SK-N-SH (cell line): ENCODE data around the gene SPSB3. TPM values are rescaled to one million over a fixed set of nuclear protein-coding genes. Genes with fewer than 3 reads are reported as not detected.

Experiments
- CTCF ChIA-PET: fragments of 300-600, 350-600 bp; formaldehyde crosslinking; extraction: SDS; loops from one replicate; lab custom pipeline; 2021; lab: Yijun Ruan, JAX
- POLR2A ChIA-PET: fragments of 350-600 bp; sonication (Branson Sonifier 250); formaldehyde crosslinking; extraction: SDS; loops from one replicate; lab custom pipeline; 2020; ENCODE audit warnings: antibody characterized with exemption, inconsistent platforms; lab: Yijun Ruan, JAX
- DNase-seq: peaks from one replicate; pipeline ENCODE4 v3.0.0; 2012
- H2AFZ ChIP-seq: fragments of 200-600 bp; sonication (generic); 2 replicates; pipeline ENCODE4 v1.8.1; 2016; ENCODE audit warnings: antibody characterized with exemption, mild to moderate bottlenecking, low read depth
- H3F3A ChIP-seq: fragments of 200-600 bp; sonication (generic); replicated peaks from 2 replicates; pipeline ENCODE3; 2016; ENCODE audit warnings: antibody characterized with exemption, mild to moderate bottlenecking; ENCODE audit not compliant: insufficient read depth
- H3K27ac ChIP-seq, 2 experiments: fragments of 200-500 bp in 1 of 2; fragments of 200-600 bp in 1 of 2; sonication (Bioruptor generic) in 1 of 2; sonication (generic), shearing (Covaris generic) in 1 of 2; 2 replicates each; pipeline versions ENCODE4 v1.5.1 to v1.6.1; 2014 to 2016; ENCODE audit warnings: low read depth in 2 of 2, inconsistent platforms in 1 of 2, low read length in 1 of 2, mild to moderate bottlenecking in 1 of 2, mixed read lengths in 1 of 2
- H3K27me3 ChIP-seq: fragments of 200-600 bp; sonication (generic), shearing (Covaris generic); 2 replicates; pipeline ENCODE4 v1.6.1; 2016; ENCODE audit warnings: mixed run types; ENCODE audit not compliant: insufficient read depth
- H3K36me3 ChIP-seq, 2 experiments: fragments of 200-500 bp in 1 of 2; fragments of 200-600 bp in 1 of 2; sonication (Bioruptor generic) in 1 of 2; sonication (generic) in 1 of 2; replicated peaks in 1 of 2; 2 replicates each; pipeline versions ENCODE3 to v1.5.1; 2014 to 2016; ENCODE audit warnings: low read length in 1 of 2, mild to moderate bottlenecking in 1 of 2; ENCODE audit not compliant: insufficient read depth in 2 of 2, control insufficient read depth in 1 of 2
- H3K4me1 ChIP-seq, 2 experiments: fragments of 200-500 bp in 1 of 2; fragments of 200-600 bp in 1 of 2; sonication (Bioruptor generic) in 1 of 2; sonication (generic), shearing (Covaris generic) in 1 of 2; 2 replicates each; pipeline versions ENCODE4 v1.5.1 to v1.6.1; 2014 to 2016; ENCODE audit warnings: low read depth in 1 of 2, low read length in 1 of 2, mixed run types in 1 of 2; ENCODE audit not compliant: insufficient read depth in 2 of 2, control insufficient read depth in 1 of 2
- H3K4me2 ChIP-seq: fragments of 200-600 bp; sonication (generic), shearing (Covaris generic); 2 replicates; pipeline ENCODE4 v1.6.1; 2017; ENCODE audit warnings: mixed run types
- H3K4me3 ChIP-seq, 2 experiments: fragments of 200-500 bp in 1 of 2; fragments of 200-600 bp in 1 of 2; sonication (Bioruptor generic) in 1 of 2; sonication (generic), shearing (Covaris generic) in 1 of 2; 2 replicates each; pipeline versions ENCODE4 v1.5.1 to v1.8.1; 2014 to 2016; ENCODE audit warnings: low read depth in 2 of 2, inconsistent platforms in 1 of 2, low read length in 1 of 2, mild to moderate bottlenecking in 1 of 2, mixed read lengths in 1 of 2, moderate library complexity in 1 of 2
- H3K79me2 ChIP-seq: fragments of 200-600 bp; sonication (generic); 2 replicates; pipeline ENCODE4 v1.8.1; 2017; ENCODE audit warnings: mild to moderate bottlenecking; ENCODE audit not compliant: insufficient read depth
- H3K9ac ChIP-seq: fragments of 200-600 bp; sonication (generic); 2 replicates; pipeline ENCODE4 v1.6.1; 2017; ENCODE audit warnings: mixed run types
- H3K9me2 ChIP-seq: fragments of 200-600 bp; sonication (generic); 2 replicates; pipeline ENCODE4 v1.6.1; 2017; ENCODE audit warnings: mixed run types
- H3K9me3 ChIP-seq: fragments of 200-600 bp; sonication (generic); 2 replicates; pipeline ENCODE4 v1.6.1; 2017; ENCODE audit warnings: mixed run types, mild to moderate bottlenecking, moderate library complexity
- H4K20me1 ChIP-seq: fragments of 200-600 bp; sonication (generic); 2 replicates; pipeline ENCODE4 v1.6.1; 2017; ENCODE audit warnings: mild to moderate bottlenecking, mixed run types; ENCODE audit not compliant: insufficient read depth
- EP300 ChIP-seq, 2 experiments: IDR thresholded peaks; 2 replicates each; pipeline versions ENCODE4 v1.4.0 to v1.6.1; 2012; ENCODE audit warnings: borderline replicate concordance in 1 of 2, low read depth in 1 of 2, low read length in 1 of 2
- FOSL2 ChIP-seq: IDR thresholded peaks from 2 replicates; pipeline ENCODE4 v1.4.0; 2012; ENCODE audit warnings: low read depth, mild to moderate bottlenecking, moderate library complexity, borderline replicate concordance
- FOXM1 ChIP-seq: IDR thresholded peaks from 2 replicates; pipeline ENCODE4 v1.4.0; 2012; ENCODE audit warnings: low read depth, mild to moderate bottlenecking
- JUND ChIP-seq: IDR thresholded peaks from 2 replicates; pipeline ENCODE4 v1.4.0; 2012
- MEF2A ChIP-seq: IDR thresholded peaks from 2 replicates; pipeline ENCODE4 v1.4.0; 2012; ENCODE audit warnings: low read depth, borderline replicate concordance
- POLR2AphosphoS5 ChIP-seq: IDR thresholded peaks from 2 replicates; pipeline ENCODE4 v1.6.1; 2012; ENCODE audit warnings: low read depth, low read length
- RAD21 ChIP-seq: IDR thresholded peaks from 2 replicates; pipeline ENCODE4 v1.6.1; 2012; ENCODE audit warnings: mild to moderate bottlenecking, low read length
- RCOR1 ChIP-seq: fragments of 150-350 bp; IDR thresholded peaks from 2 replicates; pipeline ENCODE4 v1.6.1; 2017; ENCODE audit warnings: antibody characterized with exemption, low read length
- SMC3 ChIP-seq: IDR thresholded peaks from 2 replicates; pipeline ENCODE4 v1.6.1; 2012; ENCODE audit warnings: low read depth, low read length, improper control_type of control experiment
- TAF1 ChIP-seq: IDR thresholded peaks from 2 replicates; pipeline ENCODE4 v1.6.1; 2012; ENCODE audit warnings: low read depth, mild to moderate bottlenecking, low read length, moderate library complexity, borderline replicate concordance
- USF1 ChIP-seq: IDR thresholded peaks from 2 replicates; pipeline ENCODE4 v1.4.0; 2012; ENCODE audit warnings: low read depth, borderline replicate concordance
- WGBS: methylation state at CpG from one replicate; pipeline ENCODE4 v1.1.6; 2017; ENCODE audit warnings: low lambda C conversion rate; 5-methylcytosine and 5-hydroxymethylcytosine counted together
- polyA plus RNA-seq, 3 experiments: library from polyadenylated mRNA; depleted of rRNA; stranded (reverse); fragments of >200 nt; gene quantifications; 2 replicates each; pipeline ENCODE4 v1.2.3, GENCODE V29; 2012
- TF ChIP-seq, protein P1 (sequence below): IDR thresholded peaks from 2 replicates; pipeline ENCODE4 v1.6.1; 2012; ENCODE audit warnings: mild to moderate bottlenecking, low read depth, low read length, moderate library complexity
- TF ChIP-seq, protein P2 (sequence below): IDR thresholded peaks from 2 replicates; pipeline ENCODE4 v1.4.0; 2012; ENCODE audit warnings: low read depth, borderline replicate concordance

Gene SPSB3
- polyA plus RNA-seq, 1 of the 3 experiments (the other 2 are of a cell fraction) = 40.6 TPM

- Histone ChIP-seq H3K9ac (peak overlapping the region; percentile 73; the same call in 1 of the 2 replicates), H3K9me3 (no peaks in the 10 kb centered on the region), H3K79me2 (peaks cover 48% of the 10 kb centered on the region), H2AFZ (no peak overlapping the region), H3K27me3 (no peaks in the 10 kb centered on the region), H3K27ac (no peak overlapping the region), H4K20me1 (peaks cover 10% of the 10 kb centered on the region; the same call in 1 of the 2 replicates), H3K36me3 (peaks cover 3 to 36% of the 10 kb centered on the region in 2 experiments), H3K4me1 (peaks cover 0 to 8% of the 10 kb centered on the region in 2 experiments; a peak in 1 of 4 replicates), H3K4me3 (peak overlapping the region; percentile 77 to 90), H3K9me2 (no peaks in the 10 kb centered on the region), H3K4me2 (peak overlapping the region; percentile 91), H3F3A (peaks cover 8% of the 10 kb centered on the region)
- no peak for DNase-seq
- 58% methylated on average over 10 of the region's 20 CpGs for WGBS
- POLR2A ChIA-PET = interaction anchor here (1.1 to 2.2 kb wide), 4 partner anchors 10 to 151 kb away, joined by 3 to 24 read pairs (median 6); partner anchors contain the start of genes EME2, FAHD1, HAGH and MRPS34
- TF ChIP-seq FOXM1 (no peak), EP300 (IDR thresholded peaks at IDR 0.05; ENCODE audit: borderline replicate concordance in 1 of 2, low read depth in 1 of 2, low read length in 1 of 2) (no peak), POLR2AphosphoS5 (no peak), RAD21 (no peak), MEF2A (no peak), USF1 (no peak), JUND (no peak), RCOR1 (no peak), SMC3 (no peak), FOSL2 (no peak), TAF1 (no peak)
- TF ChIP-seq, protein P1, sequence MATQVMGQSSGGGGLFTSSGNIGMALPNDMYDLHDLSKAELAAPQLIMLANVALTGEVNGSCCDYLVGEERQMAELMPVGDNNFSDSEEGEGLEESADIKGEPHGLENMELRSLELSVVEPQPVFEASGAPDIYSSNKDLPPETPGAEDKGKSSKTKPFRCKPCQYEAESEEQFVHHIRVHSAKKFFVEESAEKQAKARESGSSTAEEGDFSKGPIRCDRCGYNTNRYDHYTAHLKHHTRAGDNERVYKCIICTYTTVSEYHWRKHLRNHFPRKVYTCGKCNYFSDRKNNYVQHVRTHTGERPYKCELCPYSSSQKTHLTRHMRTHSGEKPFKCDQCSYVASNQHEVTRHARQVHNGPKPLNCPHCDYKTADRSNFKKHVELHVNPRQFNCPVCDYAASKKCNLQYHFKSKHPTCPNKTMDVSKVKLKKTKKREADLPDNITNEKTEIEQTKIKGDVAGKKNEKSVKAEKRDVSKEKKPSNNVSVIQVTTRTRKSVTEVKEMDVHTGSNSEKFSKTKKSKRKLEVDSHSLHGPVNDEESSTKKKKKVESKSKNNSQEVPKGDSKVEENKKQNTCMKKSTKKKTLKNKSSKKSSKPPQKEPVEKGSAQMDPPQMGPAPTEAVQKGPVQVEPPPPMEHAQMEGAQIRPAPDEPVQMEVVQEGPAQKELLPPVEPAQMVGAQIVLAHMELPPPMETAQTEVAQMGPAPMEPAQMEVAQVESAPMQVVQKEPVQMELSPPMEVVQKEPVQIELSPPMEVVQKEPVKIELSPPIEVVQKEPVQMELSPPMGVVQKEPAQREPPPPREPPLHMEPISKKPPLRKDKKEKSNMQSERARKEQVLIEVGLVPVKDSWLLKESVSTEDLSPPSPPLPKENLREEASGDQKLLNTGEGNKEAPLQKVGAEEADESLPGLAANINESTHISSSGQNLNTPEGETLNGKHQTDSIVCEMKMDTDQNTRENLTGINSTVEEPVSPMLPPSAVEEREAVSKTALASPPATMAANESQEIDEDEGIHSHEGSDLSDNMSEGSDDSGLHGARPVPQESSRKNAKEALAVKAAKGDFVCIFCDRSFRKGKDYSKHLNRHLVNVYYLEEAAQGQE = no peak
- TF ChIP-seq, protein P2, sequence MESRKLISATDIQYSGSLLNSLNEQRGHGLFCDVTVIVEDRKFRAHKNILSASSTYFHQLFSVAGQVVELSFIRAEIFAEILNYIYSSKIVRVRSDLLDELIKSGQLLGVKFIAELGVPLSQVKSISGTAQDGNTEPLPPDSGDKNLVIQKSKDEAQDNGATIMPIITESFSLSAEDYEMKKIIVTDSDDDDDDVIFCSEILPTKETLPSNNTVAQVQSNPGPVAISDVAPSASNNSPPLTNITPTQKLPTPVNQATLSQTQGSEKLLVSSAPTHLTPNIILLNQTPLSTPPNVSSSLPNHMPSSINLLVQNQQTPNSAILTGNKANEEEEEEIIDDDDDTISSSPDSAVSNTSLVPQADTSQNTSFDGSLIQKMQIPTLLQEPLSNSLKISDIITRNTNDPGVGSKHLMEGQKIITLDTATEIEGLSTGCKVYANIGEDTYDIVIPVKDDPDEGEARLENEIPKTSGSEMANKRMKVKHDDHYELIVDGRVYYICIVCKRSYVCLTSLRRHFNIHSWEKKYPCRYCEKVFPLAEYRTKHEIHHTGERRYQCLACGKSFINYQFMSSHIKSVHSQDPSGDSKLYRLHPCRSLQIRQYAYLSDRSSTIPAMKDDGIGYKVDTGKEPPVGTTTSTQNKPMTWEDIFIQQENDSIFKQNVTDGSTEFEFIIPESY = no peak
- CTCF ChIA-PET = interaction anchor here (4.3 kb wide), 1 partner anchor 7 kb away, joined by 40 read pairs; the partner anchor contains the start of genes EME2 and MRPS34
Observed at GRCh38 chr16:1781254-1781653, 1.1 kb downstream of the SPSB3 start.
